Coronary artery (tissue), 2 donors: ENCODE measurements around the gene C1QTNF5.

Experiments used
- DNase-seq: peaks from one replicate; pipeline ENCODE4 v3.0.0-alpha.2; 2017; ENCODE audit warnings: low spot score
- H3K27ac ChIP-seq, 2 donors: fragments of 200-600 bp; sonication (generic); one replicate each; pipeline ENCODE4 v1.5.1; 2016 to 2019
- H3K4me3 ChIP-seq: fragments of 200-600 bp; sonication (generic); 2 replicates; pipeline ENCODE4 v1.5.1; 2016; ENCODE audit warnings: mild to moderate bottlenecking, moderate library complexity
- CTCF ChIP-seq: fragments of 200-600 bp; sonication (generic); IDR thresholded peaks from one replicate; pipeline ENCODE4 v1.5.1; 2019; ENCODE audit warnings: antibody characterized with exemption

The C1QTNF5 gene

GRCh38 chr11:119381181-119381988 is 40.7 kb upstream of the C1QTNF5 start, which contains the start of gene USP2:
Gene USP2 (minus strand): TSS chr11:119381690. CDS start chr11:119373480, 8,210 bp downstream.
- peak; percentile 76 for TF ChIP-seq CTCF
- Histone ChIP-seq H3K27ac (peak within 1 kb of the TSS; percentile 38 to 51), H3K4me3 (peak within 1 kb of the TSS; percentile 73)
- DNase-seq: peak; percentile 98

- peak overlapping the region in 1 of 2 donors; percentile 51 for H3K27ac ChIP-seq
- DNase-seq: no peak
- TF ChIP-seq CTCF: no peak
- peak overlapping the region; percentile 73 for H3K4me3 ChIP-seq
These were observed 40.1 kb upstream of the C1QTNF5 start for GRCh38 chr11:119380827-119381180.

- no peak for DNase-seq
- Histone ChIP-seq H3K27ac (no peak overlapping the region), H3K4me3 (no peak overlapping the region)
- TF ChIP-seq CTCF: no peak
These were observed 39.6 kb upstream of the C1QTNF5 start for GRCh38 chr11:119380160-119380826.

GRCh38 chr11:119378851-119379465 is 38.3 kb upstream of the C1QTNF5 start:
- H3K27ac ChIP-seq: no peak overlapping the region
- no peak overlapping the region for H3K4me3 ChIP-seq
- no peak for DNase-seq
- TF ChIP-seq CTCF: no peak

GRCh38 chr11:119377961-119378667 is 37.4 kb upstream of the C1QTNF5 start:
- TF ChIP-seq CTCF: no peak
- no peak overlapping the region for H3K4me3 ChIP-seq
- no peak overlapping the region for H3K27ac ChIP-seq
- DNase-seq: no peak

GRCh38 chr11:119377112-119377901 is 36.6 kb upstream of the C1QTNF5 start:
- H3K27ac ChIP-seq: peak overlapping the region in 1 of 2 donors; percentile 18
- no peak for DNase-seq
- TF ChIP-seq CTCF: no peak
- no peak overlapping the region for H3K4me3 ChIP-seq
